CD4-positive, alpha-beta T cell treated with Interleukin-15 for 1 hour (primary cell): Measurements from ENCODE around the gene DMBT1.

ENCODE experiments used
- DNase-seq: peaks from one replicate; pipeline ENCODE4 v3.0.0-alpha.2; 2020

DMBT1 gene

GRCh38 chr10:122560279-122560804, at the start of gene DMBT1:
Gene DMBT1, plus strand, starts transcription at chr10:122560754. Its CDS starts 17 bp downstream, at chr10:122560771.
- DNase-seq, result no peak

GRCh38 chr10:122513053-122513452, 47.5 kb upstream of the DMBT1 start:
- no peak for DNase-seq

GRCh38 chr10:122514045-122514840, 46.3 kb upstream of the DMBT1 start:
- DNase-seq, result no peak

- no peak for DNase-seq
These were observed 45.5 kb upstream of the DMBT1 start for GRCh38 chr10:122515022-122515424.

- DNase-seq, result peak; percentile 53
These were observed 44.8 kb upstream of the DMBT1 start for GRCh38 chr10:122515588-122516231.

GRCh38 chr10:122516734-122517133, 43.8 kb upstream of the DMBT1 start:
- no peak for DNase-seq

- DNase-seq, result no peak
These were observed 41.4 kb upstream of the DMBT1 start for GRCh38 chr10:122519144-122519543.

- DNase-seq, result no peak
These were observed 40.7 kb upstream of the DMBT1 start for GRCh38 chr10:122519873-122520272.

GRCh38 chr10:122521011-122521410, 39.5 kb upstream of the DMBT1 start:
- no peak for DNase-seq

- no peak for DNase-seq
These were observed 35.7 kb upstream of the DMBT1 start for GRCh38 chr10:122524811-122525210.

GRCh38 chr10:122525788-122526187, 34.8 kb upstream of the DMBT1 start:
- no peak for DNase-seq

- DNase-seq, result no peak
These were observed 33.7 kb upstream of the DMBT1 start for GRCh38 chr10:122526892-122527291.

GRCh38 chr10:122530177-122530576, 30.4 kb upstream of the DMBT1 start:
- DNase-seq, result no peak

- DNase-seq, result no peak
These were observed 29.3 kb upstream of the DMBT1 start for GRCh38 chr10:122531261-122531660.

GRCh38 chr10:122531939-122532338, 28.6 kb upstream of the DMBT1 start:
- no peak for DNase-seq

GRCh38 chr10:122532601-122533296, 27.8 kb upstream of the DMBT1 start:
- no peak for DNase-seq

GRCh38 chr10:122537545-122537944, 23.0 kb upstream of the DMBT1 start:
- no peak for DNase-seq

- no peak for DNase-seq
These were observed 19.0 kb upstream of the DMBT1 start for GRCh38 chr10:122541541-122542002.

- DNase-seq, result no peak
These were observed 16.7 kb upstream of the DMBT1 start for GRCh38 chr10:122543676-122544445.

GRCh38 chr10:122544493-122544892, 16.1 kb upstream of the DMBT1 start:
- DNase-seq, result peak; percentile 44

GRCh38 chr10:122546242-122546641, 14.3 kb upstream of the DMBT1 start:
- DNase-seq, result no peak

- DNase-seq, result no peak
These were observed 12.0 kb upstream of the DMBT1 start for GRCh38 chr10:122548407-122549085.
